IPS DF 4.7 (cell line): Measurements from ENCODE around the gene NCLN.
"Not testable (repeated sequence)": the region's sequence is repeated elsewhere in the genome, so short reads cannot be mapped to it uniquely, and the experiment has no call there.

Source experiments
- DNase-seq: peaks from one replicate; pipeline ENCODE4 v3.0.0-alpha.2; 2013; ENCODE audit warnings: low spot score; ENCODE audit errors: extremely low read depth

The NCLN gene

GRCh38 chr19:3225169-3225485 is 39.4 kb downstream of the NCLN start:
- DNase-seq, result no peak

GRCh38 chr19:3225677-3226093 is 40.0 kb downstream of the NCLN start:
- no peak for DNase-seq

- DNase-seq, result no peak
Observed at GRCh38 chr19:3227054-3227626, 41.4 kb downstream of the NCLN start.

GRCh38 chr19:3229346-3229743 is 43.6 kb downstream of the NCLN start:
- no peak for DNase-seq

GRCh38 chr19:3229888-3230496 is 44.3 kb downstream of the NCLN start:
- no peak for DNase-seq

- no peak for DNase-seq
Observed at GRCh38 chr19:3231288-3231687, 45.6 kb downstream of the NCLN start.

GRCh38 chr19:3233116-3233515 is 47.4 kb downstream of the NCLN start:
- DNase-seq, result no peak

GRCh38 chr19:3233831-3234230 is 48.1 kb downstream of the NCLN start:
- DNase-seq, result no peak

- no peak for DNase-seq
Observed at GRCh38 chr19:3234800-3235199, 49.1 kb downstream of the NCLN start.

- not testable (repeated sequence) for DNase-seq
Observed at GRCh38 chr19:3235604-3236003, 49.9 kb downstream of the NCLN start.

GRCh38 chr19:3236272-3236671 is 50.5 kb downstream of the NCLN start:
- no peak for DNase-seq

- no peak for DNase-seq
Observed at GRCh38 chr19:3238066-3238561, 52.4 kb downstream of the NCLN start.

- DNase-seq, result no peak
Observed at GRCh38 chr19:3239367-3239766, 53.6 kb downstream of the NCLN start.

- no peak for DNase-seq
Observed at GRCh38 chr19:3243819-3244700, 58.3 kb downstream of the NCLN start.

GRCh38 chr19:3245050-3245449 is 59.3 kb downstream of the NCLN start:
- no peak for DNase-seq

- no peak for DNase-seq
Observed at GRCh38 chr19:3248728-3249326, 63.1 kb downstream of the NCLN start.

GRCh38 chr19:3249408-3249807 is 63.7 kb downstream of the NCLN start:
- no peak for DNase-seq

- DNase-seq, result no peak
Observed at GRCh38 chr19:3250675-3251074, 64.9 kb downstream of the NCLN start.

- DNase-seq, result no peak
Observed at GRCh38 chr19:3251229-3251628, 65.5 kb downstream of the NCLN start.

- DNase-seq, result no peak
Observed at GRCh38 chr19:3252650-3253049, 66.9 kb downstream of the NCLN start.

- DNase-seq, result no peak
Observed at GRCh38 chr19:3253270-3253669, 67.5 kb downstream of the NCLN start.

GRCh38 chr19:3254520-3254919 is 68.8 kb downstream of the NCLN start:
- DNase-seq, result no peak
